MM.1S (cell line): Measurements from ENCODE around the gene SPACA1.

Source experiments
- DNase-seq: peaks from one replicate; pipeline ENCODE4 v3.0.0-alpha.2; 2015
- H2AFZ ChIP-seq: fragments of 300-600 bp; sonication (generic); 2 replicates; pipeline ENCODE4 v1.6.0; 2016; ENCODE audit warnings: antibody characterized with exemption, low read length
- H3F3A ChIP-seq: fragments of 300-600 bp; sonication (generic); 2 replicates; pipeline ENCODE4 v1.6.1; 2016; ENCODE audit warnings: mild to moderate bottlenecking, antibody characterized with exemption, low read length, moderate library complexity, mixed read lengths; ENCODE audit not compliant: insufficient read depth
- H3K27ac ChIP-seq: fragments of 300-600 bp; sonication (generic); 2 replicates; pipeline ENCODE4 v1.5.1; 2016; ENCODE audit warnings: mild to moderate bottlenecking, low read length
- H3K27me3 ChIP-seq: fragments of 300-600 bp; sonication (generic); replicated peaks from 2 replicates; pipeline ENCODE4 v1.6.0; 2016; ENCODE audit warnings: low read length; ENCODE audit not compliant: insufficient read depth
- H3K36me3 ChIP-seq: fragments of 300-600 bp; sonication (generic); replicated peaks from 2 replicates; pipeline ENCODE4 v1.6.1; 2016; ENCODE audit warnings: mild to moderate bottlenecking, low read length, mixed read lengths; ENCODE audit not compliant: insufficient read depth
- H3K4me1 ChIP-seq: fragments of 300-600 bp; sonication (generic); 2 replicates; pipeline ENCODE4 v1.6.1; 2016; ENCODE audit warnings: low read length, mixed read lengths
- H3K4me2 ChIP-seq: fragments of 300-600 bp; sonication (generic); 2 replicates; pipeline ENCODE4 v1.6.0; 2016; ENCODE audit warnings: low read depth, low read length
- H3K4me3 ChIP-seq: fragments of 300-600 bp; sonication (generic); 2 replicates; pipeline ENCODE4 v1.5.1; 2016; ENCODE audit warnings: low read length, mixed read lengths
- H3K79me2 ChIP-seq: fragments of 300-600 bp; sonication (generic); 2 replicates; pipeline ENCODE4 v1.6.1; 2016; ENCODE audit warnings: mixed run types, low read length, mixed read lengths
- H3K9ac ChIP-seq: fragments of 300-600 bp; sonication (generic); 2 replicates; pipeline ENCODE4 v1.6.1; 2016; ENCODE audit warnings: low read length, mixed read lengths
- H3K9me2 ChIP-seq: fragments of 300-600 bp; sonication (generic); replicated peaks from 2 replicates; pipeline ENCODE4 v1.6.1; 2016; ENCODE audit warnings: mild to moderate bottlenecking, low read length, mixed read lengths; ENCODE audit not compliant: insufficient read depth
- H3K9me3 ChIP-seq: fragments of 300-600 bp; sonication (generic); replicated peaks from 2 replicates; pipeline ENCODE4 v1.6.1; 2016; ENCODE audit warnings: mild to moderate bottlenecking, low read length, mixed read lengths; ENCODE audit not compliant: insufficient read depth
- H4K20me1 ChIP-seq: fragments of 300-600 bp; sonication (generic); 2 replicates; pipeline ENCODE4 v1.6.1; 2016; ENCODE audit warnings: mild to moderate bottlenecking, low read length, moderate library complexity, mixed read lengths; ENCODE audit not compliant: insufficient read depth
- EZH2 ChIP-seq: fragments of 300-600 bp; sonication (generic); optimal IDR thresholded peaks from 2 replicates; pipeline ENCODE3; 2017; ENCODE audit warnings: low read depth, mild to moderate bottlenecking, antibody characterized with exemption, low read length, mixed read lengths
- EZH2phosphoT487 ChIP-seq: fragments of 300-600 bp; sonication (generic); IDR thresholded peaks from 2 replicates; pipeline ENCODE4 v1.6.1; 2018; ENCODE audit warnings: antibody characterized with exemption, low read length
- TF ChIP-seq, protein P1 (sequence below): fragments of 300-600 bp; sonication (generic); IDR thresholded peaks from 2 replicates; pipeline ENCODE4 v1.5.1; 2016; ENCODE audit warnings: antibody characterized with exemption, low read length, mixed read lengths

Gene SPACA1

DNA sequence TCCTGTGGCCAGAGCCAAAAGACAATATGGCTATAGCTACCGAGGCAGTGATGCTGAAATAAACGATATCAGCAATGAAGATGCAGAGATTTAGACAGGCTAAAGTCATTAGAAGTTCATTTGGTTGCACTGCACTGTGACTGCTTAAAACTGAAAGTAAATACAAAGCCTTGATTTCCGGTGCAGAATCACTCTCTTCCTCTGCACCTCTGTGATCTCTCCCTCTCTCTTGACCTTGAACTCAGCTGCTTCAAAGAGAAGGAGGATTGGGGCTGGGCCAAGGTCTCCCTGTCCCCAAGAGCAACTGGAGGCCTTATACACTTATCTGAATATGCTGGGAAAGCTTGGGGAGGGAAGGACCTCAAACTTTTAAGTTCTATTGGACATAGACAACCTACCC lies 34.6 kb upstream of the SPACA1 start:
- H3K9me2 ChIP-seq = no peaks in the 10 kb centered on the region
- no peaks in the 10 kb centered on the region for H3K36me3 ChIP-seq
- H3K4me3 ChIP-seq = no peak overlapping the region
- peaks cover 10% of the 10 kb centered on the region for H3K4me1 ChIP-seq
- H2AFZ ChIP-seq = peak overlapping the region; percentile 27; the same call in 1 of the 2 replicates
- peak; percentile 61 for DNase-seq
- H3K27ac ChIP-seq = no peak overlapping the region
- no peaks in the 10 kb centered on the region for H3F3A ChIP-seq
- no peaks in the 10 kb centered on the region for H3K27me3 ChIP-seq
- TF ChIP-seq EZH2phosphoT487 (no peak), EZH2 (no peak)
- TF ChIP-seq, protein P1, sequence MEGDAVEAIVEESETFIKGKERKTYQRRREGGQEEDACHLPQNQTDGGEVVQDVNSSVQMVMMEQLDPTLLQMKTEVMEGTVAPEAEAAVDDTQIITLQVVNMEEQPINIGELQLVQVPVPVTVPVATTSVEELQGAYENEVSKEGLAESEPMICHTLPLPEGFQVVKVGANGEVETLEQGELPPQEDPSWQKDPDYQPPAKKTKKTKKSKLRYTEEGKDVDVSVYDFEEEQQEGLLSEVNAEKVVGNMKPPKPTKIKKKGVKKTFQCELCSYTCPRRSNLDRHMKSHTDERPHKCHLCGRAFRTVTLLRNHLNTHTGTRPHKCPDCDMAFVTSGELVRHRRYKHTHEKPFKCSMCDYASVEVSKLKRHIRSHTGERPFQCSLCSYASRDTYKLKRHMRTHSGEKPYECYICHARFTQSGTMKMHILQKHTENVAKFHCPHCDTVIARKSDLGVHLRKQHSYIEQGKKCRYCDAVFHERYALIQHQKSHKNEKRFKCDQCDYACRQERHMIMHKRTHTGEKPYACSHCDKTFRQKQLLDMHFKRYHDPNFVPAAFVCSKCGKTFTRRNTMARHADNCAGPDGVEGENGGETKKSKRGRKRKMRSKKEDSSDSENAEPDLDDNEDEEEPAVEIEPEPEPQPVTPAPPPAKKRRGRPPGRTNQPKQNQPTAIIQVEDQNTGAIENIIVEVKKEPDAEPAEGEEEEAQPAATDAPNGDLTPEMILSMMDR = no peak
- H3K4me2 ChIP-seq = peak overlapping the region; percentile 15; the same call in 1 of the 2 replicates
- no peak overlapping the region for H3K9ac ChIP-seq
- H3K79me2 ChIP-seq = no peaks in the 10 kb centered on the region
- no peaks in the 10 kb centered on the region for H4K20me1 ChIP-seq
- no peaks in the 10 kb centered on the region for H3K9me3 ChIP-seq

DNA sequence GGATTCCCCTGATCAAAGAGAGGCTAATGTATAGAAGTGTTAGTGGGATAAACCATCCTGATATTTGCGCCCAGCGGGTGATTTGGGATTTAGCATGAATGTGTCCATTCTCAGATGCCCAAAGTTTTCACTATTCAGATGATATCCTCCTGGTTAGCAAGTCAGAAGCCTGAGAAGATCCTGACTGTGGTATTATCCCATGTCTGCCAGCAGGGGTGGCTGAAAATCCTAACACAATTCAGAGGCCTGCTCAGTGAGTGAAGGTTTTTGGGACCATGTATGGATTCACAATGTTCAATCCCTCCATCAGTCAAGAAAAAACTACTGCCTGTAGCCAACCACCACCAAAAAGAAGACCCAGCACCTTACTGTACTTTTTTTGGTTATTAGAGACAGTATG lies 34.1 kb upstream of the SPACA1 start:
- TF ChIP-seq, protein P1 = peak; percentile 13; the same call in 1 of the 2 replicates
- TF ChIP-seq EZH2 = no peak
- TF ChIP-seq EZH2phosphoT487 = no peak
- Histone ChIP-seq H3K79me2 (no peaks in the 10 kb centered on the region), H3K4me1 (peaks cover 10% of the 10 kb centered on the region), H3K4me2 (no peak overlapping the region; the same call in 1 of the 2 replicates), H2AFZ (peak overlapping the region; percentile 27; the same call in 1 of the 2 replicates), H3K36me3 (no peaks in the 10 kb centered on the region), H4K20me1 (no peaks in the 10 kb centered on the region), H3K27me3 (no peaks in the 10 kb centered on the region), H3K4me3 (no peak overlapping the region), H3K27ac (no peak overlapping the region), H3K9me3 (no peaks in the 10 kb centered on the region), H3K9ac (no peak overlapping the region), H3F3A (no peaks in the 10 kb centered on the region), H3K9me2 (no peaks in the 10 kb centered on the region)
- no peak for DNase-seq

DNA sequence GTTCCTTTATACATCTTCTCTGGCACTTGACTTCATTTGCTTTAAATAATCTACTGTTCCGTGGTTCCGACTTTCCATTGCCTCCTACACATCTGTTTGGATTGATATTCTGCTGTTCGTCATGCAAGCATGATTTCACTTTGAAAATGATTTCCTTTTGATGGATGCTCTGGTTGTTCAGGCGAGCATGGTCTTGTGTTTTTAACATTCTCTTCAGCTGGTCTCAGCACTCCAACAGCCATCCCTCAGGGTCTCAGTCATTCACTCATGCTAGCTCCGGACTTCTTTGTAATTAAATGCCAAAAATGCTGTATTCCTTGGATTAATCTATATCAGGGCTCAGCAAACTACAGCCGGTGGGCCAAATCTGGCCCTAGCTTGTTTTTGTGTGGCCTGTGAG lies 27.2 kb upstream of the SPACA1 start:
- Histone ChIP-seq H3K9me3 (no peaks in the 10 kb centered on the region), H3K36me3 (no peaks in the 10 kb centered on the region), H3K9me2 (no peaks in the 10 kb centered on the region), H3K9ac (no peak overlapping the region), H2AFZ (no peak overlapping the region), H3K4me3 (no peak overlapping the region), H3K27ac (no peak overlapping the region), H3K79me2 (no peaks in the 10 kb centered on the region), H3F3A (no peaks in the 10 kb centered on the region), H3K4me2 (no peak overlapping the region), H3K27me3 (no peaks in the 10 kb centered on the region), H4K20me1 (no peaks in the 10 kb centered on the region), H3K4me1 (no peaks in the 10 kb centered on the region)
- TF ChIP-seq EZH2 = no peak
- TF ChIP-seq, protein P1 = no peak
- no peak for TF ChIP-seq EZH2phosphoT487
- DNase-seq = no peak
